ENCODE data around the gene MEI1.

- TF ChIP-seq CTCF (IDR thresholded peaks at IDR 0.05 in 4 of 5, conservative IDR thresholded peaks at IDR 0.05 in 1 of 5), result no peak
- no peak for TF ChIP-seq POLR2A (IDR thresholded peaks at IDR 0.05)
Measured at GRCh38 chr22:41847300-41847699, 148.0 kb downstream of the MEI1 start.

All from gastrocnemius medialis (tissue), 4 donors.